Fibroblast of peridontal ligament (primary cell): ENCODE data around the gene ATF7IP.
A peak's percentile ranks its signal among the peaks of the same experiment; 100 is the strongest.

Experiments used
- DNase-seq: peaks from one replicate; pipeline ENCODE4 v3.0.0-alpha.2; 2010; ENCODE audit errors: extremely low read depth

ATF7IP gene

DNA sequence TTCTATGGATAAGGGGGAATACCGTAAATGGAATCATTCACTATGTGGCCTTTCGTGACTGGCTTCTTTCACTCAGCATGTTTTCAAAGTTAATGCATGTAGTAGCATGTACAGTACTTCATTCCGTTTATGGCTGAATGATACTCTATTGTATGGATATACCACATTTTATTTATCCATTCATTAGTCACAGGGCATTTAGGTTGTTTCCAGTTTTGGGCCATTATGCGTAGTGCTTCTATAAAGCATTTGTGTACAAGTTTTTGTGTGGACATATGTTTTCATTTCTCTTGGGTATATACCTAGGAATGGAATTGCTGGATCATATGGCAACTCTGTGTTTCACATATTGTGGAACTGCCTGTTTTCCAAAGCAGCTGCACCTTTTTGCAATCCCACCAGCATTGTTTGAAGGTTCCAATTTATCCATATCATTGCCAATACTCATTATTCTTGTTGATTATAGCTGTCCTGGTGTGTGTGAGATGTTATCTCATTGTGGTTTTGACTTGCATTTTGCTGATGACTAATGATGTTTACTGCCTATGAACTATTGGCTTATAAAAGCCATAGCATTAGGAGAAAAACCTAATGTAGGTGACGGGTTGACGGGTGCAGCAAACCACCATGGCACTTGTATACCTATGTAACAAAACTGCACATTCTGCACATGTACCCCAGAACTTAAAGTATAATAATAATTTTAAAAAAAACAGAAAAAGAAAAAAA is 45.5 kb downstream of the ATF7IP start:
- no peak for DNase-seq

DNA sequence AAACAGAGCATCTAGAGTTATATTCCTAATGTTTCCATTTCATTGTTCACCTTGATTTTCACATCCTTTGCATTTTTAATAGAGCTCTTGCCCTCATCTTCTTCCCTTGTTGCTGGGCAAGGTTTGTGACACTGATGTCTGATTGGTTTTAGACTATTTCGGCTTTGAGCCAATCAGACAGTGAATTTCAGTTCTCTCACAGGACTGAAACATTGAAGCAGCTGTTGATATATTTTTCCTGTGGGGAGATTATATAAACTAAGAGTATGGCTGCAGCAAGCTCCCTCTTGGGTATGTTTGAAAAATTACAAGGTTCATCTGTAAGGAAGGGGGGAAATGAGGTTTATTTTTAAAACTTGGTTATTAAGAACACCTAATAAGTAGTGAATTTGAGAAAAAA is 51.2 kb downstream of the ATF7IP start:
- peak; percentile 95 for DNase-seq

DNA sequence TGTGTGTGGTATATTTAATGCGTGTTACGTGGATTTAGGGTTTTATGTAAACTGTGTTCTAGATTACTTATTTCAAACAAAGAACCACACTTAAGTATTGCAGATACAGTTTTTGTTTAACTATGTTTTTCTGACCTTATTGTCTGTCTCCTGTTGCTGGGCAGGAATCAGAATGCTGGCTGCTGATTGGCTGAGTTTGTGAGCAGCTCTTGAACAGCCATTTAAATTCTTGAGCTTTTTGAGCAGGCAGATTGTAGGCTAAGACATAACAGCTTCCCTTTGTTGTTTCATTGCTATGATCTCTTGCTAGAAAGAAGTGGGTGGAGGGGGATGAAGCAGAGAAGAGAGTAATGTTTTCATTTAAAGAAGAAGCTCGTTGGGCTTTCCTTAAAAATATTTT is 52.2 kb downstream of the ATF7IP start:
- DNase-seq, result peak; percentile 93

DNA sequence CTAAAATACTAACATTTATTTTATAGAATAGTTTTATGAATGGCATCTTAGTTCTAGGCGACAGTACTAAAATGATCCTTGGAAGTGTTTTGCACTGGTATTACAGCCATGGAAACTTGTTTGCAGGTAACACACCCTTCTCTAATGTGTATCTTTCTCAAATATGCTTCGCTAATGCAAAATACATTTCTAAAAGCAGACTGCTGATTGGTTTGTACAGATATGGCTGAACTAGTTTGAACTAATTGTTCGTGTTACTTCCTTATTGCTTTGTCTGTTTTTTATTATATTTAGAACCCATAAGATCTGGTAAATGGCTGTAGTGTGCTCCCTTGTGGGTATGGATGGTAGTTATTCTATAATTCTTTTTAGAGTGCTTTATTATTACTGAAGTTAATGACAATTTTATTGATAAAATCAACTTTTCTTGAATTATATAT is 53.0 kb downstream of the ATF7IP start:
- DNase-seq, result peak; percentile 65

- no peak for DNase-seq
Observed at GRCh38 chr12:14422516-14423230, 57.2 kb downstream of the ATF7IP start.

DNA sequence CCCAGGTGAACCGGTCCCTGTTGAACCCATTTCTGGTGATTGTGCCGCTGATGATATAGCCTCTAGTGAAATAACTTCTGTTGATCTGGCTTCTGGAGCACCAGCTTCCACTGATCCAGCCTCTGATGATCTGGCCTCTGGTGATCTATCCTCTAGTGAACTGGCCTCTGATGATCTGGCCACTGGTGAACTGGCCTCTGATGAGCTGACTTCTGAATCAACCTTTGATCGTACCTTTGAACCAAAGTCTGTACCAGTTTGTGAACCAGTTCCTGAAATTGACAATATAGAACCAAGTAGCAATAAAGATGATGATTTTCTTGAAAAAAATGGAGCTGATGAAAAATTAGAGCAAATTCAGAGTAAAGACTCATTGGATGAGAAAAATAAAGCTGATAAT is 59.1 kb downstream of the ATF7IP start:
- no peak for DNase-seq

DNA sequence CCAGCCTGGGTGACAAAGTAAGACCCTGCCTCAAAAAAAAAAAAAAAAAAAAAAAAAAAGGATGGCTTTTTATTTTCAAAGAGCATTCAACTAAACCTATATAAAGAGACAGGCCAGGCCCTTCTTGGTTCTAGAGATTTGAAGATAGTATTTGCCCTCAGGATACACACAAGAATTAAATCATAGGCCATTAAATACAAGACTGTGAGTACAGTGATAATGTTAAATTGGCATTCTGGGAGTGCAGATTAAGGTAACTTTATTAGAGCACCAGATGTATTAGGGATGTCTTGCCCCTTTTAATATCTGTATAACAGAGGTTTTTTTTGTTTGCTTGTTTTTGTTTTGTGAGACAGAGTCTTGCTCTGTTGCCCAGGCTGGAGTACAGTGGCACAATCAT is 61.3 kb downstream of the ATF7IP start:
- no peak for DNase-seq

- no peak for DNase-seq
Observed at GRCh38 chr12:14427929-14428328, 62.4 kb downstream of the ATF7IP start.

- DNase-seq, result no peak
Observed at GRCh38 chr12:14430394-14430986, 65.0 kb downstream of the ATF7IP start.

GRCh38 chr12:14431975-14432374 is 66.5 kb downstream of the ATF7IP start:
- DNase-seq, result no peak

- DNase-seq, result no peak
Observed at GRCh38 chr12:14435627-14436026, 70.1 kb downstream of the ATF7IP start.

DNA sequence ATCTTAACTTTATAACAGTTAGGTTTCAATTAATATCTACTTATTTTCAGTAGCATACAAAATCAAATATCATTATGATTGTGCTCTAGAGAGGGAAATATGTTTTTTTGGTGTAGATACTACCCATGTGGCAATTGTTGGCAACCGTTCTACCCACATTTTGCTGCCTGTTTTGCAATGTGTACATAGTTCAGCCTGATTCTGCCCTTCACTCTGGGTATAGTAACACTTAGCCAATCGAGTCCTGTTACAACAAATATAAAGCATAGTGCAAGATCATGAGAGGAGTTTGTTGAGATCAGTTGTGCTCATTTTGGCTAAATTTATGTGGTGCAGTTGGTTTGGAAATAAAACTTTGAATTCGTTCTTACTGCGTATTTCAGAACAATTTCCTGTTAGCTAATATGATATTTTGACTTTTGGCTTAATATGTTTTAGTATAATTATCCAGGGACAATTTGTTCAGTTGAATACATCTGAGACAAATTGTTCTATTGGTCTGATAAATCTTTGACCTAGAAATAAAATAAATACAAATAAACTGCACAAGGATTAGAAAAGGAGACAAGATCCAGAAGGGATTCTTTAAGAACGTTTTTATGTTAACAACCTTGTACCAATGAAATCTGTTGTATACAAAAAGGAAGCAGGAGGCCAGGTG is 76.9 kb downstream of the ATF7IP start:
- DNase-seq, result peak; percentile 60

GRCh38 chr12:14443531-14443930 is 78.0 kb downstream of the ATF7IP start:
- peak; percentile 33 for DNase-seq

DNA sequence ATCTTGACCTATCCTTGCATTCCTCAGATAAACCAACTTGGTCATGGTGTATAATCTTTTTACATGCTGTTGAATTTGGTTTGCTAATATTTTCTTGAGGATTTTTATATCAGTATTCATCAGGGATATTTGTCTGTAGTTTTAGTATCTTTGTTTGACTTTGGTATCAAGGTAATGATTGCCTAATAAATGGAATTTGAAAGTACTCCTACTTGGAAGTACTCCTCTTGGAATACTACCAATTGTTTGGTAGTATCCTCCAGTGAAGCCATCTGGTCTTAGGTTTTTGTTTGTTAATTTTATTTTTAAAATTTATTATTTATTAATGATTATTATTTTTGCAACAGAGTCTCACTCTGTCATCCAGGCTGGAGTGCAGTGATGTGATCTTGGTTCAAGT is 85.0 kb downstream of the ATF7IP start:
- DNase-seq, result no peak

GRCh38 chr12:14452336-14452735 is 86.9 kb downstream of the ATF7IP start:
- peak; percentile 9 for DNase-seq

DNA sequence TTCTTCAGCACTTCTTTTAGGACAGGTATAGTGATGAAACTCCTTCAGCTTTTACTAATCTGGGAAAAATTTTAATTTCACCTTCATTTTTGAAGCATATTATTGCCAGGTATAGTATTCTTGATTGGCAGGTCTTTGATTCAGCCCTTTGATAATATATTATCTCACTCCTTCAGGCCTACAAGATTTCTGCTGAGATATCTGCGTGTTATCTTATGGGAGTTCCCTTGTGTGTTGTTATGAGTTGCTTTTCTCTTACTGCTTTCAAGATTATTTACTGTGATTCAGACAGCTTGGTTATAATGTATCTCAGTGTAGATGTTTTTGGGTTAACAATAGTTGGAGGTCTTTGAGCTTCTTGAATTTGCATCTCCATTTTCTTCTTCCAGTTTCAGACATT is 87.4 kb downstream of the ATF7IP start:
- no peak for DNase-seq

DNA sequence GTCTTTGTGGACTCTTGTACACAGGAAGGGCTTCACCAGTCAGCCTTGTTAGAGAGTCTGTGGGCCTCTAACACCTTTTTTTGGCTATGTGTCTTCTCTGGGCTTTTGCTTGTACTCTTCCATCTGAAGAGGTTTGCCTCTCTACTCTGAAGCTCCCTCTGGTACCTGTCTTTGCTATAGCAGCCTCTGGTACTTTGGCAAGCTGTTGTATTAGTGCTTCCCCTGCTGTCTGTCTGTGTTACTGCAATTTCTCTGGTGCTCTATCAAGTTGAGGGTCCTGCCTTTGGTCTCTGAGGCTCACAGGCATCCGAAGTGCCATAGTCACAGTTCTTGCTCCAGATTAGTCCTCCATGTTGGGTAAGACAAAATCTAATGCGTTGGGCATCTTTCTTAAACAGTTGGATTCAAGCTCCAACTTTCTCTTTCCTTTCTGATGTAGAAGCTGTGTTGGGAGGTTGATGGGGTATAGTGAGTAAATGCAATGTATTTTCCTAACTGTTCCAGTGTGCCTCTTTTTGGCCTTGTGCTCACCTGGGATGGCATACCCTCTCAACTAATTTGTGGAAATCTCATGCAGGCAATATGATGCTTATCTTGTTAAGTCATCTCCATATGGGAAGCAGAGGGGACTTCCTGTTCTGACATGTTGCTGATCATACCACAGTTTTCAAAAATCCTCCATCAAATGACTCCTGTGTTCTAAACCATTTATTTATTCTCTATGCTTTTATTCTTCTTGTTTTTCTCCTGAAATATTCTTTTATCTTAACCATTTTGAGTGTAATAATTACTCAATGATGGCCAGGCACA is 88.8 kb downstream of the ATF7IP start:
- peak; percentile 15 for DNase-seq

DNA sequence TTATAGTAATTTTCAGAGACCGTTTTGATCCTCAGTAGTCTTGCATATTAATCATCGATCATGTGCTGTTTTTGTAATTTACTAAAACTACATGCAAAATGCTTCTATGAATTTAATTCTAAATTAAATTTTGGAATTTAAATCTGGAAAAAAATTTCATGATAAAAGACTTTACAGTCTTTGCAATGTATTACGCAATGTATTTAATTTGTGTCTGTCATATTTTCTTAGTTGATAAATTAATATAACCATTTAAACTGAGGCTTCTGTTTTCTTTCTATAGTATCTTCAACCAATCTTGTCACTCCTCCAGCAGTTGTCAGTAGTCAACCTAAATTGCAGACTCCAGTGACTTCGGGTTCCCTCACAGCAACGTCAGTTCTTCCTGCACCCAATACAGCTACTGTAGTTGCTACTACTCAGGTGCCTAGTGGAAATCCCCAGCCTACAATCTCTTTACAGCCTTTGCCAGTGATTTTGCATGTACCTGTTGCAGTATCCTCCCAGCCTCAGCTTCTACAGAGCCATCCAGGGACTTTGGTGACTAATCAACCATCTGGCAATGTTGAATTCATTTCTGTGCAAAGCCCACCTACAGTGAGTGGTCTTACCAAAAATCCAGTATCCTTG is 94.8 kb downstream of the ATF7IP start:
- DNase-seq, result no peak

DNA sequence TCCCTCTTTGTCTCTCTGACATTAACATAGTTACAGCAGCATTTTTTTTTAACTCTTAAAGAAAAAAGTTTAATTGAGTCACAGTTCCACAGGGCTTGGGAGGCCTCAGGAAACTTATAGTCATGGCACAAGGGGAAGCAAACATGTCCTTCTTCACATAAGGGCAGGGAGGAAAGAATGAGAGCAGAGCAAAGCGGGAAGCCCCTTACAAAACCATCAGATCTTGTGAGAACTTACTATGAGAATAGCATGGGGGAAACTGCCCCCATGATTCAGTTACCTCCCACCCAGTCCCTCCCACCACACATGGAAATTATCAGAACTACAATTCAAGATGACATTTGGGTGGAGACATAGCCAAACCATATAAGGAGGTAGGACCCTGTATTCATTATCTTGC is 106.0 kb downstream of the ATF7IP start:
- DNase-seq, result no peak

DNA sequence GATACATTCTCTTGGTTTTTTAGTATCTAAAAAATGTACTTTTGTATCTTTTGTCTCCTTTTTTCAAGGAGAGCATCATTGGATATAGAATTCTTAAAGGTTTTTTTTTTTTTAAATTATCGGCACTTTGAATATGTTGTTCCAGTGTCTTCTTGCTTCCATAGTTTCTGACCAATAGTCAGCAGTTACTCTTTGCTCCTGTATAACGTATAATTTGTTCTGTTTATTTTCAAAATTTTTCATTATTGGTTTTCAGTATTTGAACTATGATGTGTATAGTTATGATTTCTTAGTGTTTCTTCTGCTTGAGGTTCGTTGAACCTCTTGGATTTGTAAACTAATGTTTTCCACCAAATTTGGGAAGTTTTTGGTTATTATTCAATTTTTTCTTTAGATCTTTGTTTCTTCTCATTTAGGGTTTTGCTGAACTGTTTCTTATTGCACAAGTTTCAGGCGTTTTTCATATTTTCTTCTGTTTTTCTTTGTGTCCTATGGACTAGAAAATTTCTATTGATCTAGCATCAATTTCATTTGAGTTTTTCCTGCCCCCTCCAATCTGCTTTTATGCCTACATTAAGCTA is 108.3 kb downstream of the ATF7IP start:
- peak; percentile 38 for DNase-seq

GRCh38 chr12:14479004-14479403 is 113.5 kb downstream of the ATF7IP start:
- DNase-seq, result no peak
